Measurements from ENCODE around the gene TMEM120A.

GRCh38 chr7:75985009-75985517 lies 9.3 kb downstream of the TMEM120A start:
- TF ChIP-seq TAF1 (IDR thresholded peaks at IDR 0.05; ENCODE audit: borderline replicate concordance, insufficient read depth, low read length) = no peak
- TF ChIP-seq POLR2AphosphoS5 (IDR thresholded peaks at IDR 0.05; ENCODE audit: low read depth, low read length) = no peak
- TF ChIP-seq, protein P1, sequence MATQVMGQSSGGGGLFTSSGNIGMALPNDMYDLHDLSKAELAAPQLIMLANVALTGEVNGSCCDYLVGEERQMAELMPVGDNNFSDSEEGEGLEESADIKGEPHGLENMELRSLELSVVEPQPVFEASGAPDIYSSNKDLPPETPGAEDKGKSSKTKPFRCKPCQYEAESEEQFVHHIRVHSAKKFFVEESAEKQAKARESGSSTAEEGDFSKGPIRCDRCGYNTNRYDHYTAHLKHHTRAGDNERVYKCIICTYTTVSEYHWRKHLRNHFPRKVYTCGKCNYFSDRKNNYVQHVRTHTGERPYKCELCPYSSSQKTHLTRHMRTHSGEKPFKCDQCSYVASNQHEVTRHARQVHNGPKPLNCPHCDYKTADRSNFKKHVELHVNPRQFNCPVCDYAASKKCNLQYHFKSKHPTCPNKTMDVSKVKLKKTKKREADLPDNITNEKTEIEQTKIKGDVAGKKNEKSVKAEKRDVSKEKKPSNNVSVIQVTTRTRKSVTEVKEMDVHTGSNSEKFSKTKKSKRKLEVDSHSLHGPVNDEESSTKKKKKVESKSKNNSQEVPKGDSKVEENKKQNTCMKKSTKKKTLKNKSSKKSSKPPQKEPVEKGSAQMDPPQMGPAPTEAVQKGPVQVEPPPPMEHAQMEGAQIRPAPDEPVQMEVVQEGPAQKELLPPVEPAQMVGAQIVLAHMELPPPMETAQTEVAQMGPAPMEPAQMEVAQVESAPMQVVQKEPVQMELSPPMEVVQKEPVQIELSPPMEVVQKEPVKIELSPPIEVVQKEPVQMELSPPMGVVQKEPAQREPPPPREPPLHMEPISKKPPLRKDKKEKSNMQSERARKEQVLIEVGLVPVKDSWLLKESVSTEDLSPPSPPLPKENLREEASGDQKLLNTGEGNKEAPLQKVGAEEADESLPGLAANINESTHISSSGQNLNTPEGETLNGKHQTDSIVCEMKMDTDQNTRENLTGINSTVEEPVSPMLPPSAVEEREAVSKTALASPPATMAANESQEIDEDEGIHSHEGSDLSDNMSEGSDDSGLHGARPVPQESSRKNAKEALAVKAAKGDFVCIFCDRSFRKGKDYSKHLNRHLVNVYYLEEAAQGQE (IDR thresholded peaks at IDR 0.05; ENCODE audit: insufficient read depth in 1 of 2, low read depth in 2 of 2, low read length in 2 of 2) = no peak
